22Rv1 (cell line): ENCODE measurements around the gene SBDS.

Experiments
- H3K27ac ChIP-seq: fragments of 450-650 bp; 2 replicates; pipeline ENCODE4 v1.5.1; 2017
- ZFX ChIP-seq: fragments of 450-650 bp; IDR thresholded peaks from 2 replicates; pipeline ENCODE4 v1.6.1; 2017; ENCODE audit warnings: antibody characterized with exemption, borderline replicate concordance
- TF ChIP-seq, protein P1 (sequence below): fragments of 450-650 bp; IDR thresholded peaks from 2 replicates; pipeline ENCODE4 v1.5.1; 2017; ENCODE audit warnings: mild to moderate bottlenecking

Gene SBDS

DNA sequence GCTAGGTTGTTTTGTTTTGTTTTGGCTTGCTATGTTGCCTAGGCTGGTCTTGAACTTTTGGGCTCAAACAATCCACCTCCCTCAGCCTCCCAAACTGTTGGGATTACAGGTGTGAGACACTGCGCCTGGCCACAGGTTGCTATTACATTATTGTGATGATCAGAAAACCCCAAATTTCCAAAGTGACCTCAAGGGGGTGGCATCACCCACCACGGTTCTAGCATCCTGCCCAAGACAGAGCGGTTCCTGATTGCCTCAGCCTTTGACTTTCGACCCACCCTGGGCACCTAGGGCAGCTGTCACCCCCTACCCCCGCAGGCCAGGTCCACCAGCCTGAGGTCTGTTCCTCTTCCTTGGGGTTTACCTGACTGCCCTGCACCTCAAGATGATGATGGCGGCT, 28.4 kb downstream of the SBDS start:
- H3K27ac ChIP-seq: no peak overlapping the region
- TF ChIP-seq, protein P1, sequence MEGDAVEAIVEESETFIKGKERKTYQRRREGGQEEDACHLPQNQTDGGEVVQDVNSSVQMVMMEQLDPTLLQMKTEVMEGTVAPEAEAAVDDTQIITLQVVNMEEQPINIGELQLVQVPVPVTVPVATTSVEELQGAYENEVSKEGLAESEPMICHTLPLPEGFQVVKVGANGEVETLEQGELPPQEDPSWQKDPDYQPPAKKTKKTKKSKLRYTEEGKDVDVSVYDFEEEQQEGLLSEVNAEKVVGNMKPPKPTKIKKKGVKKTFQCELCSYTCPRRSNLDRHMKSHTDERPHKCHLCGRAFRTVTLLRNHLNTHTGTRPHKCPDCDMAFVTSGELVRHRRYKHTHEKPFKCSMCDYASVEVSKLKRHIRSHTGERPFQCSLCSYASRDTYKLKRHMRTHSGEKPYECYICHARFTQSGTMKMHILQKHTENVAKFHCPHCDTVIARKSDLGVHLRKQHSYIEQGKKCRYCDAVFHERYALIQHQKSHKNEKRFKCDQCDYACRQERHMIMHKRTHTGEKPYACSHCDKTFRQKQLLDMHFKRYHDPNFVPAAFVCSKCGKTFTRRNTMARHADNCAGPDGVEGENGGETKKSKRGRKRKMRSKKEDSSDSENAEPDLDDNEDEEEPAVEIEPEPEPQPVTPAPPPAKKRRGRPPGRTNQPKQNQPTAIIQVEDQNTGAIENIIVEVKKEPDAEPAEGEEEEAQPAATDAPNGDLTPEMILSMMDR: no peak

DNA sequence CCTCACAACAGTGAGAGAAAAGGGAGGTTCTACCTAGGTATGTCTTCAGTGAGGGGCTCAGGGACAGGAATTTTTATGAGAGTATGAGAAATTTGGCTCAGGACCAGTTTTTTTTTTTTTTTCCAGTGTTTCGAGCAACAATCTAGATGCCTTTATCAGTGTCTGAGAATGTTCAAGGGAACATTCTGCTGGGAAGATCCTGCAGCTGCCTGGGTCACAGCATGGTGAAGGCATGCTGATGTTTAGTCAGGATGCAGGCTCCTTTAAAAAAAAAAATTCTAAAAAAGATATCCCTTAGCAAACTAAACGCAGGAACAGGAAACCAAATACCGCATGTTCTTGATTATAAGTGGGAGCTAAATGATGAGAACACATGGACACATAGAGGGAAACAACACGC, 31.0 kb downstream of the SBDS start:
- H3K27ac ChIP-seq: no peak overlapping the region
- TF ChIP-seq, protein P1: no peak
- TF ChIP-seq ZFX: no peak

DNA sequence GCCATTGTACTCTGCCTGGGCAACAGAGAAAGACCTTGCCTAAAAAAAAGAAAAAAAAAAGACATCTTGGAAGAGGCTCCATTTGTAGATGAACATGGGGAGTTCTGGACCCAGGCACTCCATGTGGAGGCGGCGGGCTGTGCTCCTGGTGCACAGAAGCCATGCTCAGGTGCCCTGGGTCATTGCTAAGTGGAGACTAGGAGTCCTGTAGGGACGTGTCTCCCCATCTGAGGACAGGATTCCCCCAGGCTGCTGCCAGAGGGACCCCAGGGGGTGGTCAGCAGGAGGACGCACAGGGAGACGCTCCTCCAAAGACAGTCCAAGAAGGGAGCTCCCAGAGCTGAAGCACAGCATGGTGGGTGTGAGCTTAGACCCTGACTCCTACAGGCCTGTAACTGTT, 34.3 kb downstream of the SBDS start:
- no peak for TF ChIP-seq ZFX
- TF ChIP-seq, protein P1: no peak
- H3K27ac ChIP-seq: no peak overlapping the region

DNA sequence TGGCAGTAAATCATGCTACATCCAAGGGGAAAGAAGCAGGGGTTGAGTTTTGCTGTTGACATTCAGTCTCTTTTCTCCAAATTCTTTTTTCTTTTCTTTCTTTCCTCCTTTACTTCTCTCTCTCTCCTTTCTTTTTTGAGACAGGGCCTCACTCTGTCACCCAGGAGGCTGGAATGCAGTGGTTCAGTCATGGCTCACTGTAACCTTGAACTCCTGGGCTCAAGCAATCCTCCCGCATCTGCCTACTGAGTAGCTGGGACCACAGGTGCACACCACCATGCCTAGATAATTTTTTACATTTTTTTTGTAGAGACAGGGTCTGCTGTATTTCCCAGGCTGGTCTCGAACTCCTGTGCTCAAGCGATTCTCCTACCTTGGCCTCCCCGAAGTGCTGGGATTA, 35.2 kb downstream of the SBDS start:
- TF ChIP-seq ZFX: no peak
- TF ChIP-seq, protein P1: no peak
- H3K27ac ChIP-seq: no peak overlapping the region

DNA sequence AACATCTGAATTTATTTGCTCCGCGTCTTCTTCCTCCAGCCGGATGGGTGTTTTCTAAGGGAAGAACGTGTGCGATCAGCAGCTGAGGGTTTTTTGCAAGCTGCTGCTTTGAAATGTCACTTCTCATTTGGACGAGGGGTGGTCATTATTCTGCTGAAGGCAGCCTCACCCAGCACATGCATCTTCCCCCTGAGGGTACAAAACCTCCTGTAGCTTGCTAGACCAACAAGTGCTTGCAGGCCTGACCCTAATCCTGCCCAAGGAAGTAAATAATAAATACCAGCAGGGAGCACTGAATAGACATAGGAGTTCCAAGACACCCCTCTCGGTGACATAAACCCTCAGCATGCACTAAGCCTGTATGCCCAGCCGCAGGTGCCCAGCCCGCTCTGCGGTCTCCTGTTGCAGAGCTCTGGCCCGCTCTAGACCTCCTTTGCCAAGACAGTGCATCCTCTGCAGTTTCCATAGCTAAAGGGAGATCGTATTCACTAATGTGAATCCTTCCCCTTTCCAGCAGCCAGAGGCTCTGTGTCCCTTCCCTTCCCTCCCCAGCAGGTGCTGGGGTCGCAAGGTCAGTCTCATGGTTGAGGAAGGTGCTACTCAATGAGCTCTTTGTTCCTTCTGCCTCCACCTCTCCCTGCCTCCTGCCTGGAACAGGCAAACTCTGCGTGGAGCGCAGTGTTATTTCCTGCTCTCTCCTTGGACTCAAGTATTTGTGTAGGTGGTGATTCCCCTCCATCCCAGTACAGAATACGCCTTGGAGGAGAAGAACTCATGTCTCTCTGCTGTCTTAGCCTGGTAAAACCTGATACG, 36.6 kb downstream of the SBDS start:
- no peak for TF ChIP-seq ZFX
- TF ChIP-seq, protein P1: no peak
- H3K27ac ChIP-seq: no peak overlapping the region

DNA sequence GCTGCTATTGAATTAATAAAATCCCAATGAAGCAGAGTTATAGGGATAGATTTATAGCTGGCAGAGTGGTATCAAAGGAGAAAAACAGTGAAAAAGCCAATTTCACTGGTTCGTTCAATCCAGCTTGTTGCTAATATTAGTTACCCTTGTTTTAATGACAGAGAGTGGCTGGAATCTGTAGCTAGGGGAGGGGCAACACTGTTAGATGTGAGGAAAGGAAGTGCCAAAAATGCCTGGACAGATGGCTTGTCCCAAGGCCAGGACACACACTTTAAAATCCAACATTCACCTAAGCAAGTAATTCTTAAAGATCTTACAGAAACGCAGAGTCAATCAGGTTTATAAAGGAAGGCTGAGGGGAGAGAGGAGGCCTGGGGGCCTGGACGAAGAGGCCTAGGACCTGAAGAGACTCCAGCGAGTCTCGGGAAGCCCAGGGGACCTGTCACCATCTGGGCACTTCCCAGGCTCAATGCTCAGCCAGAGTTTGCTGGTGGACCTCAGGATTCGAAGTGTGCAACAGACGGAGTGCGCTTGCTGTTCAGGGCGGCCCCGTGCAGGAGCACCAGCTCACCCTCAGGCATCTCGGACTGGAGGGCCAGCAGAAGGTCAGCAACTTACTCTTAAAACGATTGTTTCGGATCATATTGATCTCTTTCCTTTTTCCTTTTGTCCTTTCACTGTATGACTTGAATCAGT, 37.6 kb downstream of the SBDS start:
- TF ChIP-seq, protein P1: no peak
- TF ChIP-seq ZFX: no peak

DNA sequence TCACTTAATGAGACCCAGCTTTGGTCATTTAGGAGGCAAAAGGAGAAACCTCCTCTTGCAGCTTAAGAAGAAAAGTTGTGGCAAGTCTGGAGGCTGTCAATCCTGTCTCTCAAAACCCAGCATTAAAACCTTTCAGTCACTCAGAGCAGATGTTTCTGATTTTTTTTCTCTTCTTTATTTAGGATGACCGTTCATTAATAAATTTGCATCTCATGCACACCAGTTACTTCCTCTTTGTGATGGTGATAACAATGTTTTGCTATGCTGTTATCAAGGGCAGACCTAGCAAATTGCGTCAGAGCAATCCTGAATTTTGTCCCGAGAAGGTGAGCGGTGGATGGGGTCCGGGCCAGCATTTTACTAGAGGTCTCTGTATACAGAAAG, 42.4 kb downstream of the SBDS start:
- no peak overlapping the region for H3K27ac ChIP-seq

More for the DNA sequence above, 37.6 kb downstream of the SBDS start:
- no peak overlapping the region for H3K27ac ChIP-seq

More for the DNA sequence above, 42.4 kb downstream of the SBDS start:
- TF ChIP-seq, protein P1: no peak
- TF ChIP-seq ZFX: no peak
